HepG2 (cell line): ENCODE measurements around the gene GHRH.

Experiments
- KAT7 ChIP-seq: IDR thresholded peaks from 2 replicates; pipeline ENCODE4 v1.6.1; 2018; ENCODE audit warnings: borderline replicate concordance, missing compliant biosample characterization
- TGIF2 ChIP-seq: IDR thresholded peaks from 2 replicates; pipeline ENCODE4 v1.6.1; 2016; ENCODE audit warnings: control low read depth, missing compliant biosample characterization
- TF ChIP-seq, protein P1 (sequence below): sonication (generic); formaldehyde crosslinking; IDR thresholded peaks from 2 replicates; pipeline ENCODE4 v1.4.0; 2020; ENCODE audit warnings: mild to moderate bottlenecking, missing genetic modification reagents
- TF ChIP-seq, protein P2 (sequence below): sonication (generic); formaldehyde crosslinking; IDR thresholded peaks from 2 replicates; pipeline ENCODE4 v1.5.0; 2020; ENCODE audit warnings: mild to moderate bottlenecking, missing genetic modification reagents, moderate library complexity
- TF ChIP-seq, protein P3 (sequence below): sonication (generic); formaldehyde crosslinking; IDR thresholded peaks from 2 replicates; pipeline ENCODE4 v1.5.0; 2020; ENCODE audit warnings: missing genetic modification reagents
- TF ChIP-seq, protein P4 (sequence below): sonication (generic); formaldehyde crosslinking; IDR thresholded peaks from 2 replicates; pipeline ENCODE4 v1.8.0; 2022; ENCODE audit warnings: missing genetic modification reagents, mild to moderate bottlenecking, borderline replicate concordance
- TF ChIP-seq, protein P5 (sequence below), 2 experiments: IDR thresholded peaks; 2 replicates each; pipeline ENCODE4 v1.6.1; 2011 to 2012; ENCODE audit warnings: low read length in 2 of 2, borderline replicate concordance in 1 of 2, low read depth in 1 of 2, mild to moderate bottlenecking in 1 of 2, moderate library complexity in 1 of 2

DNA sequence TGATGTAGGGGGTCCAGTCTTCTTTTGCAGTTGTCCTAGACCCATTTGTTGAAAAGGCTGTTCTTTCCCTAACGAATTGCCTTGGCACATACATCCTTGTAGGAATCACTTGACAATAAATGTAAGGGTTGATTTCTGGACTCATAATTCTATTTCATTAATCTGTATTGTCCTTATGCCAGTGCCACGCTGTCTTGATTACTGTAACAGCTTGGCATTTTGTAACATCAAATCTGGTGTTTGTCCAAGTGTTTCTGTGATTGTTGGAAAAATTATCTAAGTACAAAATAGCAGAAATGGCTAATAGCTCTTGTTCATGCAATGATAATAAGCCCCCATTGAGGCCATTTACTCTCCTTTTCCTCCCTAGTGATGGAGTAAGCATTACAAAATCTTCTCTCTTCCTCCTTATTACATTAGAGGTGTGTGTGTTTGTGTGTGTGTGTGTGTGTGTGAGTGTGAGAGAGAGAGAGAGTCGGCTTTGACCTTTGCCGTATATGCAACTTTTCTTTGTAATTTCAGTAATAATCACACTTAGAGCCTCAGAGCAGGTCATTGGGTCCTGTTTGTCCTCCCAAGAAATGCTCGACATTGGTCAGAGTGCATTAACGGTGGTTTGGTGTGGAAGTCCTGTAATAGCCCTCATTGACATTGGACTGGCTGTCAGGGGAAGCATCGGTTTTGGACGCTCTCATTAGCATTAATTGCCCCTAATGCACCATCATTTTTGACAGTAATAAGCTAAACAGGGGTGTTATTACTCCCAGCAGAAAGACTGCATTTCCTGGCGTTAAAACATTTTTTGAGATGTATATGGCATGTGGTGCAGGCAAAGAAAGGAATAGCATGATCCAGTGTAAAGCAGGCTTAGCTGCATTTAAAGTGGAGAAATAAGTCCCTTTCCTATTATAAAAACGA is 41.6 kb downstream of the GHRH start:
- TF ChIP-seq, protein P1, sequence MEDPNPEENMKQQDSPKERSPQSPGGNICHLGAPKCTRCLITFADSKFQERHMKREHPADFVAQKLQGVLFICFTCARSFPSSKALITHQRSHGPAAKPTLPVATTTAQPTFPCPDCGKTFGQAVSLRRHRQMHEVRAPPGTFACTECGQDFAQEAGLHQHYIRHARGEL (CRISPR knock-in tag) = no peak
- TF ChIP-seq KAT7 (CRISPR knock-in tag) (no peak), TGIF2 (CRISPR knock-in tag) (no peak)
- TF ChIP-seq, protein P2, sequence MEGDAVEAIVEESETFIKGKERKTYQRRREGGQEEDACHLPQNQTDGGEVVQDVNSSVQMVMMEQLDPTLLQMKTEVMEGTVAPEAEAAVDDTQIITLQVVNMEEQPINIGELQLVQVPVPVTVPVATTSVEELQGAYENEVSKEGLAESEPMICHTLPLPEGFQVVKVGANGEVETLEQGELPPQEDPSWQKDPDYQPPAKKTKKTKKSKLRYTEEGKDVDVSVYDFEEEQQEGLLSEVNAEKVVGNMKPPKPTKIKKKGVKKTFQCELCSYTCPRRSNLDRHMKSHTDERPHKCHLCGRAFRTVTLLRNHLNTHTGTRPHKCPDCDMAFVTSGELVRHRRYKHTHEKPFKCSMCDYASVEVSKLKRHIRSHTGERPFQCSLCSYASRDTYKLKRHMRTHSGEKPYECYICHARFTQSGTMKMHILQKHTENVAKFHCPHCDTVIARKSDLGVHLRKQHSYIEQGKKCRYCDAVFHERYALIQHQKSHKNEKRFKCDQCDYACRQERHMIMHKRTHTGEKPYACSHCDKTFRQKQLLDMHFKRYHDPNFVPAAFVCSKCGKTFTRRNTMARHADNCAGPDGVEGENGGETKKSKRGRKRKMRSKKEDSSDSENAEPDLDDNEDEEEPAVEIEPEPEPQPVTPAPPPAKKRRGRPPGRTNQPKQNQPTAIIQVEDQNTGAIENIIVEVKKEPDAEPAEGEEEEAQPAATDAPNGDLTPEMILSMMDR (CRISPR knock-in tag) = no peak
- TF ChIP-seq, protein P3, sequence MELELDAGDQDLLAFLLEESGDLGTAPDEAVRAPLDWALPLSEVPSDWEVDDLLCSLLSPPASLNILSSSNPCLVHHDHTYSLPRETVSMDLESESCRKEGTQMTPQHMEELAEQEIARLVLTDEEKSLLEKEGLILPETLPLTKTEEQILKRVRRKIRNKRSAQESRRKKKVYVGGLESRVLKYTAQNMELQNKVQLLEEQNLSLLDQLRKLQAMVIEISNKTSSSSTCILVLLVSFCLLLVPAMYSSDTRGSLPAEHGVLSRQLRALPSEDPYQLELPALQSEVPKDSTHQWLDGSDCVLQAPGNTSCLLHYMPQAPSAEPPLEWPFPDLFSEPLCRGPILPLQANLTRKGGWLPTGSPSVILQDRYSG (CRISPR knock-in tag) = no peak
- TF ChIP-seq, protein P4, sequence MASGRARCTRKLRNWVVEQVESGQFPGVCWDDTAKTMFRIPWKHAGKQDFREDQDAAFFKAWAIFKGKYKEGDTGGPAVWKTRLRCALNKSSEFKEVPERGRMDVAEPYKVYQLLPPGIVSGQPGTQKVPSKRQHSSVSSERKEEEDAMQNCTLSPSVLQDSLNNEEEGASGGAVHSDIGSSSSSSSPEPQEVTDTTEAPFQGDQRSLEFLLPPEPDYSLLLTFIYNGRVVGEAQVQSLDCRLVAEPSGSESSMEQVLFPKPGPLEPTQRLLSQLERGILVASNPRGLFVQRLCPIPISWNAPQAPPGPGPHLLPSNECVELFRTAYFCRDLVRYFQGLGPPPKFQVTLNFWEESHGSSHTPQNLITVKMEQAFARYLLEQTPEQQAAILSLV (CRISPR knock-in tag) = no peak
- TF ChIP-seq, protein P5, sequence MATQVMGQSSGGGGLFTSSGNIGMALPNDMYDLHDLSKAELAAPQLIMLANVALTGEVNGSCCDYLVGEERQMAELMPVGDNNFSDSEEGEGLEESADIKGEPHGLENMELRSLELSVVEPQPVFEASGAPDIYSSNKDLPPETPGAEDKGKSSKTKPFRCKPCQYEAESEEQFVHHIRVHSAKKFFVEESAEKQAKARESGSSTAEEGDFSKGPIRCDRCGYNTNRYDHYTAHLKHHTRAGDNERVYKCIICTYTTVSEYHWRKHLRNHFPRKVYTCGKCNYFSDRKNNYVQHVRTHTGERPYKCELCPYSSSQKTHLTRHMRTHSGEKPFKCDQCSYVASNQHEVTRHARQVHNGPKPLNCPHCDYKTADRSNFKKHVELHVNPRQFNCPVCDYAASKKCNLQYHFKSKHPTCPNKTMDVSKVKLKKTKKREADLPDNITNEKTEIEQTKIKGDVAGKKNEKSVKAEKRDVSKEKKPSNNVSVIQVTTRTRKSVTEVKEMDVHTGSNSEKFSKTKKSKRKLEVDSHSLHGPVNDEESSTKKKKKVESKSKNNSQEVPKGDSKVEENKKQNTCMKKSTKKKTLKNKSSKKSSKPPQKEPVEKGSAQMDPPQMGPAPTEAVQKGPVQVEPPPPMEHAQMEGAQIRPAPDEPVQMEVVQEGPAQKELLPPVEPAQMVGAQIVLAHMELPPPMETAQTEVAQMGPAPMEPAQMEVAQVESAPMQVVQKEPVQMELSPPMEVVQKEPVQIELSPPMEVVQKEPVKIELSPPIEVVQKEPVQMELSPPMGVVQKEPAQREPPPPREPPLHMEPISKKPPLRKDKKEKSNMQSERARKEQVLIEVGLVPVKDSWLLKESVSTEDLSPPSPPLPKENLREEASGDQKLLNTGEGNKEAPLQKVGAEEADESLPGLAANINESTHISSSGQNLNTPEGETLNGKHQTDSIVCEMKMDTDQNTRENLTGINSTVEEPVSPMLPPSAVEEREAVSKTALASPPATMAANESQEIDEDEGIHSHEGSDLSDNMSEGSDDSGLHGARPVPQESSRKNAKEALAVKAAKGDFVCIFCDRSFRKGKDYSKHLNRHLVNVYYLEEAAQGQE (IDR thresholded peaks at IDR 0.05; ENCODE audit: borderline replicate concordance in 1 of 2, low read depth in 1 of 2, low read length in 2 of 2) = no peak
